ENCODE measurements around the gene STARD7. TPM values are rescaled to one million over a fixed set of nuclear protein-coding genes. Genes with fewer than 3 reads are reported as not detected.
A peak's percentile ranks its signal among the peaks of the same experiment; 100 is the strongest.

Gene STARD7
- total and polyA plus RNA-seq, 2 of the 13 experiments (the other 11 are each of a cell fraction or from before 2014, with no cell fraction given) = 88.2 to 300 TPM

DNA sequence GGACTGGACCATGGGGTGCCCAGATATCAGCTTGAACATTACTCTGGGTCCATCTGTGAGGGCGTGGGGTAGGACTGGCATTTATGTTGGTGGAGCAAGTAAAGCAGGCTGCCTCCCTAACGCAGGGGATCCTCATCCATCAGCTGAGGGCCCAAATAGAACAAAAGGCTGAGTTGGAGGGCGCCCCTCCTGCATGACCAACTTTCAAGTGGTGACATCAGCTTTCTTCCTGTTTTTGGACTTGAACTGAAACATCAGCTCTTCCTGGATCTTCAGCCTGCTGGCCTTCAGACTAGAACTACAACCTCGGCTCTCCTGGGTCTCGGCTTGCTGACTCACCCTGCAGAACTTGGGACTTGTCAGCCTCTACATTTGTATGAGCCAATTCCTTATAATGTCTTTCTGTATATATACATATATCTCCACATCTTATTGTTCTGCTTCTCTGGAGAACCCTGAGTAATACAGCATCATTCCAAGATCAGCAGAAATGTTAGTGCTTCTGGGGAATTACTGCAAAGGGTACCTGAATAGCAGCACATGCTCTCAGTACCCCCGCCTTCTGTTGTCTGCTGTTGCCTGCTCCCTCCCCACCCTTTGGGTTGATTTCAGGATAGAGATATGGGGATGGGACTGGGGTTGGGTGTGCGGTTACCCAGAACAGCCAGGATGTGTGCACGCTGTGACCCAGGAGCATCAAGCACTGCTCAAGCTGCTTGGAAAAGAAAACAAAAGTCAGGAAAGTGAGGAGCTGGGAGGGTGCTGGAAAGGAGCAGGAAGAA is 37.2 kb upstream of the STARD7 start:
- Histone ChIP-seq H3K9ac (ENCODE audit: insufficient read depth, low read depth, low read length) (no peak overlapping the region), H3K36me3 (replicated peaks in 1 of 2; ENCODE audit: control insufficient read depth in 1 of 2, insufficient read depth in 2 of 2, low read length in 2 of 2) (peaks cover 0 to 3% of the 10 kb centered on the region in 2 experiments; a peak in 2 of 5 replicates), H3K27ac (ENCODE audit: extremely low read length, insufficient read depth, low read length) (no peak overlapping the region), H3K27me3 (ENCODE audit: control insufficient read depth in 1 of 2, insufficient read depth in 2 of 2, low read length in 2 of 2) (no peaks in the 10 kb centered on the region), H4K20me1 (ENCODE audit: insufficient read depth, low read length) (no peaks in the 10 kb centered on the region), H3K9me3 (ENCODE audit: low read length) (no peaks in the 10 kb centered on the region), H3K4me3 (replicated peaks in 1 of 3; ENCODE audit: insufficient read depth in 1 of 3, low read depth in 2 of 3, low read length in 3 of 3) (no peak overlapping the region), H3K4me2 (ENCODE audit: low read depth, low read length) (no peak overlapping the region), H3K4me1 (ENCODE audit: insufficient read depth, low read length) (no peaks in the 10 kb centered on the region), H3K79me2 (ENCODE audit: insufficient read depth, low read length) (no peaks in the 10 kb centered on the region), H2AFZ (ENCODE audit: low read length) (no peak overlapping the region)
- TF ChIP-seq, protein P1, sequence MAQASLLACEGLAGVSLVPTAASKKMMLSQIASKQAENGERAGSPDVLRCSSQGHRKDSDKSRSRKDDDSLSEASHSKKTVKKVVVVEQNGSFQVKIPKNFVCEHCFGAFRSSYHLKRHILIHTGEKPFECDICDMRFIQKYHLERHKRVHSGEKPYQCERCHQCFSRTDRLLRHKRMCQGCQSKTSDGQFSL (CRISPR knock-in tag; IDR thresholded peaks at IDR 0.05) = no peak
- TF ChIP-seq ZNF17 (CRISPR knock-in tag; IDR thresholded peaks at IDR 0.05) (peak; percentile 91), SOX6 (IDR thresholded peaks at IDR 0.05) (no peak), SOX6 (CRISPR knock-in tag; IDR thresholded peaks at IDR 0.05) (0 out of 2 replicates have a peak, but pooled peaks have one; percentile 15), ZNF775 (CRISPR knock-in tag; IDR thresholded peaks at IDR 0.05; ENCODE audit: borderline replicate concordance) (no peak), RBM22 (optimal IDR thresholded peaks at IDR 0.05; ENCODE audit: low read length) (peak; percentile 21), ZKSCAN1 (IDR thresholded peaks at IDR 0.05; ENCODE audit: low read length) (no peak), RFX5 (IDR thresholded peaks at IDR 0.05; ENCODE audit: low read depth, low read length) (0 out of 2 replicates have a peak, but pooled peaks have one; percentile 4)
- CTCF ChIA-PET (ENCODE audit: low intra/inter-chr PET ratio, low total read pairs) = no interaction called here
- intact Hi-C loops (cut with micrococcal nuclease; ENCODE audit: unreplicated experiment) (no loop called here), in situ Hi-C loops (cut with HindIII; ENCODE audit: extremely low pct_ligation_motif_present, low pct_unique_long_range_greater_than_20kb) (no loop called here)
- 91% methylated on average over 7 of the region's 8 CpGs for WGBS (ENCODE audit: low lambda C conversion rate)
- BruUV-seq (replicated peaks) = no TSS peak
- no peak for DNase-seq (ENCODE audit: low spot score)
- ATAC-seq = peak; percentile 8; the same call in 2 of the 3 replicates
- POLR2A ChIA-PET = interaction anchor here (1.0 to 3.9 kb wide), 2 partner anchors 14 to 37 kb away, joined by 3 to 19 read pairs; partner anchors contain the start of gene STARD7
- no peak for FAIRE-seq
